Measurements from ENCODE around the gene MIF.

MIF gene

GRCh38 chr22:23884140-23884539, 10.0 kb upstream of the MIF start:
- no peak for DNase-seq (ENCODE audit: low read depth)
- no peak for TF ChIP-seq CTCF (IDR thresholded peaks at IDR 0.05; ENCODE audit: low read depth, low read length)
- TF ChIP-seq POLR2A (IDR thresholded peaks at IDR 0.05; ENCODE audit: extremely low read depth, insufficient read length) = no peak
- no peak for TF ChIP-seq MAX (IDR thresholded peaks at IDR 0.05; ENCODE audit: low read depth, low read length)
- TF ChIP-seq MYC (IDR thresholded peaks at IDR 0.05; ENCODE audit: low read depth, low read length) = no peak
- no peak overlapping the region for H3K4me3 ChIP-seq (ENCODE audit: low read depth, low read length)

GRCh38 chr22:23888615-23889401, 5.4 kb upstream of the MIF start:
- TF ChIP-seq MAX (IDR thresholded peaks at IDR 0.05; ENCODE audit: low read depth, low read length) (no peak), POLR2A (IDR thresholded peaks at IDR 0.05; ENCODE audit: extremely low read depth, insufficient read length) (no peak), CTCF (IDR thresholded peaks at IDR 0.05; ENCODE audit: low read depth, low read length) (no peak), MYC (IDR thresholded peaks at IDR 0.05; ENCODE audit: low read depth, low read length) (no peak)
- peak; percentile 23 for DNase-seq (ENCODE audit: low read depth)
- H3K4me3 ChIP-seq (ENCODE audit: low read depth, low read length) = no peak overlapping the region

GRCh38 chr22:23889620-23890019, 4.6 kb upstream of the MIF start:
- no peak for DNase-seq (ENCODE audit: low read depth)
- no peak for TF ChIP-seq POLR2A (IDR thresholded peaks at IDR 0.05; ENCODE audit: extremely low read depth, insufficient read length)
- no peak for TF ChIP-seq MAX (IDR thresholded peaks at IDR 0.05; ENCODE audit: low read depth, low read length)
- no peak for TF ChIP-seq MYC (IDR thresholded peaks at IDR 0.05; ENCODE audit: low read depth, low read length)
- TF ChIP-seq CTCF (IDR thresholded peaks at IDR 0.05; ENCODE audit: low read depth, low read length) = no peak
- no peak overlapping the region for H3K4me3 ChIP-seq (ENCODE audit: low read depth, low read length)

- TF ChIP-seq CTCF (IDR thresholded peaks at IDR 0.05; ENCODE audit: low read depth, low read length) (no peak), MAX (IDR thresholded peaks at IDR 0.05; ENCODE audit: low read depth, low read length) (no peak), POLR2A (IDR thresholded peaks at IDR 0.05; ENCODE audit: extremely low read depth, insufficient read length) (no peak), MYC (IDR thresholded peaks at IDR 0.05; ENCODE audit: low read depth, low read length) (no peak)
- no peak overlapping the region for H3K4me3 ChIP-seq (ENCODE audit: low read depth, low read length)
- no peak for DNase-seq (ENCODE audit: low read depth)
These were observed 2.5 kb upstream of the MIF start for GRCh38 chr22:23891726-23892125.

GRCh38 chr22:23892130-23892529, 2.1 kb upstream of the MIF start:
- DNase-seq (ENCODE audit: low read depth) = no peak
- no peak overlapping the region for H3K4me3 ChIP-seq (ENCODE audit: low read depth, low read length)
- no peak for TF ChIP-seq MYC (IDR thresholded peaks at IDR 0.05; ENCODE audit: low read depth, low read length)
- TF ChIP-seq MAX (IDR thresholded peaks at IDR 0.05; ENCODE audit: low read depth, low read length) = no peak
- no peak for TF ChIP-seq CTCF (IDR thresholded peaks at IDR 0.05; ENCODE audit: low read depth, low read length)
- TF ChIP-seq POLR2A (IDR thresholded peaks at IDR 0.05; ENCODE audit: extremely low read depth, insufficient read length) = no peak
